GM12875 (cell line): Measurements from ENCODE around the gene GBX2.

Source experiments
- H3K4me3 ChIP-seq: one replicate; pipeline ENCODE4 v1.5.1; 2011; ENCODE audit warnings: low read depth, low read length, control low read depth
- TF ChIP-seq, protein P1 (sequence below): IDR thresholded peaks from 2 replicates; pipeline ENCODE4 v1.5.1; 2011; ENCODE audit warnings: low read depth, mild to moderate bottlenecking, control low read depth, inconsistent platforms, low read length, moderate library complexity, borderline replicate concordance; ENCODE audit not compliant: insufficient read depth

GBX2 gene

DNA sequence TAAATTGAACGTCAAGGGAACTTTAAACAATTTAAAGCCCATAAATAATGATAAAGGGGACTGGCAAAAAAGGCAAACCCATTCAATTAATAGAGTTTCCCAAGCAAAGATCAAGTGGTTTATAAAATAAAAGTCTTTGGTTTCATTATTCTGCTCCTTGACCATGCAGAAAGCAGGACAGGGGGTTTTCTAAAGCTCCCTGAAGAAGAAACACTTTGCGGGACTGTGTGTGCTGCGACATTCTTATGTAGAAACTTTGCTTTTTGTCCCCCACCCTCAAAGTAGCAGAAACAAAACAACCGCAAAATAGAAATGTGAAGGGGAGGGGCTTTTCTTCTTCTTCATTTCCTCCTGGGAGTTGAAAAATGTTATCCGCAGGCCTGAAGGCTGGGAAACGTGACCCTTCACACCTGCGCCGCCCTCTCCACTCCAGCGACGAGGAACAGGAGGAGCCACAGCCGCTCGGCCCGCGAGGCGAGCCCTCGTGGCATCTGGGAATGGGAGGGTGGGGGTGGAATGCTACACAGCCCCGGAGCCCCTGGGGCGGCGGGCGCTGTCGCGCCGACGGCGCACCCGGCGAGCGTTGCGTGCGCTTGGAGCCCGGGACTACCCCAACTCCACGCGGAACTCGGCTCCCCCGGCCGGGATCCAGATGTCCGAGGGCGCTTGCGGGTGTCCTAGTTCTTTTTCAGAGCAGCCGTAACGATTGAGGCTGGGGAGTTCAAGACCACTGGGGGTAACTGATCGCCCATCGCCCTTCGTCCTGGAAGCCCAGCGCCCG is 4.3 kb upstream of the GBX2 start:
- TF ChIP-seq, protein P1, sequence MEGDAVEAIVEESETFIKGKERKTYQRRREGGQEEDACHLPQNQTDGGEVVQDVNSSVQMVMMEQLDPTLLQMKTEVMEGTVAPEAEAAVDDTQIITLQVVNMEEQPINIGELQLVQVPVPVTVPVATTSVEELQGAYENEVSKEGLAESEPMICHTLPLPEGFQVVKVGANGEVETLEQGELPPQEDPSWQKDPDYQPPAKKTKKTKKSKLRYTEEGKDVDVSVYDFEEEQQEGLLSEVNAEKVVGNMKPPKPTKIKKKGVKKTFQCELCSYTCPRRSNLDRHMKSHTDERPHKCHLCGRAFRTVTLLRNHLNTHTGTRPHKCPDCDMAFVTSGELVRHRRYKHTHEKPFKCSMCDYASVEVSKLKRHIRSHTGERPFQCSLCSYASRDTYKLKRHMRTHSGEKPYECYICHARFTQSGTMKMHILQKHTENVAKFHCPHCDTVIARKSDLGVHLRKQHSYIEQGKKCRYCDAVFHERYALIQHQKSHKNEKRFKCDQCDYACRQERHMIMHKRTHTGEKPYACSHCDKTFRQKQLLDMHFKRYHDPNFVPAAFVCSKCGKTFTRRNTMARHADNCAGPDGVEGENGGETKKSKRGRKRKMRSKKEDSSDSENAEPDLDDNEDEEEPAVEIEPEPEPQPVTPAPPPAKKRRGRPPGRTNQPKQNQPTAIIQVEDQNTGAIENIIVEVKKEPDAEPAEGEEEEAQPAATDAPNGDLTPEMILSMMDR, result no peak

DNA sequence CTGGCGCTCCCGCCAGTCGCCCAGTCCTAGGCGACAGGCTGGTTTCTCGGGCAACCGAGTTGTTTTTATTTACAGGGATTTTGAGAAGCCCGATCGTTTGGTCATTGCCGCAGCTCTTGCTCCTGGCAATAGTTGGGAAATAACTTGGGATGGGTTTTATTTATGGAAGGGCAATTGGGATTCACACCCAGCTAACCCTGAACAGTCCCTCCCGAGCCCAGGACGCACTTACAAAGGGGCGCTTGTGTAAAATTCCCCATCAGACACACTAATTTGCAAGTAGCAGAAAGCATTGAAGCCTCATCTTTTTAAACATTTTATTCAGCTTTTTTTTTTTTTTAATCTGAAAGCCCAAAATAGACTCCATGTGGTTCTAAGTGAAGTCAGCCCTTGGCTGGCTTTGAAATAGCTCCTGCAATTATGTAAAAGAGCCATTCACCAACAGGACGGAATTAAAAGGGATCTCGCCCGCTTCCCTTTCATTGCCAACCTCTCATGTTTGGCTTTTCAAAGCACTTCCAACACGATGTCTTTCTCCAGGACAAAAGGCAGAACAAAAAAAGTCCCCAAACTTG is 3.6 kb upstream of the GBX2 start:
- H3K4me3 ChIP-seq, result no peak overlapping the region
- TF ChIP-seq, protein P1, result no peak

More for the DNA sequence above, 4.3 kb upstream of the GBX2 start:
- no peak overlapping the region for H3K4me3 ChIP-seq

DNA sequence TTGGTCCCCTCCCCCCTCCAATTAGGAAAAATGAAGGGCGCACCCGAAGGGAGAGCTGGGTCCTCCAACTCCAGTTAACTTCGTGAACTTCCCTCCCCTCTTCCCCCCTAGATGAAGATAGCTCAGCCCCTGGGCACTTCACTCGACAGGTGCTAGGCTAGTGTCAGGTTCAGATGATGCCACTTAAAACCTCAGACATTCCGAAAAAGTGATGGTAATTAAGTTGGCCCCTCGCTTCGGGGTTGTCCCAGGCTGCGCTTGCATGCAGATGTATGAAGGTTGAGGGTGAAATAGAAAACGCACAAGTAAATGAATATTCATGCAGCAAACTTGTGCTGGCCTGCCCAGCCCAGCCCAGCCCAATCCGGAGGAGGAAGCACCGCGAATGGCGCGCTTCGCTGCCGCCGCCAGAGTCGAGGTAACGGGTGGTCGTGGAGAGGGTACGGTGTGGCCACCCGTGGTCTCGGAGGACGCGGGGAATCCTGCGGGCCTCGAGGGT is 3.0 kb upstream of the GBX2 start:
- H3K4me3 ChIP-seq, result no peak overlapping the region
- TF ChIP-seq, protein P1, result no peak

DNA sequence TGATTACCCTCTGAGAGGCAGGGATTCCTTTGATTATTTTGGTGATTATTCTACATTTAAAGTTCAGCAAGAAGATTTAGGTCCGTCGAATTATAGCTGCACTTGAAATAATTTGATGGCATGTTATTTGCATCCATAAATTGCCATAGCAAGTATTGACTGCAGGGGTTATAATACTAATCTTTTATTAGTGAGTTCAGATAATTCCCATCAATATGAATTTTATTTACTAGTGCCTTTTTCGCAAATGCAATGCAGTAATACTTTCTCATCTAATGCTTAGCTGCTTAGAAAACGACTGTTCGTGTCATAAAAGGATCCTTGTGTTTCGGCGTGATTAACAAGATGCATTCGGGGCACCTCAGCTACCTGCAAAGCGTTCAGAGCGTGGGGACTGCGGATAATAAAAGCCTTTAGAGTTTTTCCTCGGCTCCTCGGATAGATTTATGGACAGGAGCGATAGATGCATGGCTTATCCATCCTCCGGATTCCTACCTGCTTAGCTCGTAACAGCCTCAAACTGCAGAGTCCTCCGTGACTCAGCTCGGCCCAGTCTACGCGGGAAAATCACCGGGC is 2.5 kb upstream of the GBX2 start:
- H3K4me3 ChIP-seq, result no peak overlapping the region
- TF ChIP-seq, protein P1, result no peak

DNA sequence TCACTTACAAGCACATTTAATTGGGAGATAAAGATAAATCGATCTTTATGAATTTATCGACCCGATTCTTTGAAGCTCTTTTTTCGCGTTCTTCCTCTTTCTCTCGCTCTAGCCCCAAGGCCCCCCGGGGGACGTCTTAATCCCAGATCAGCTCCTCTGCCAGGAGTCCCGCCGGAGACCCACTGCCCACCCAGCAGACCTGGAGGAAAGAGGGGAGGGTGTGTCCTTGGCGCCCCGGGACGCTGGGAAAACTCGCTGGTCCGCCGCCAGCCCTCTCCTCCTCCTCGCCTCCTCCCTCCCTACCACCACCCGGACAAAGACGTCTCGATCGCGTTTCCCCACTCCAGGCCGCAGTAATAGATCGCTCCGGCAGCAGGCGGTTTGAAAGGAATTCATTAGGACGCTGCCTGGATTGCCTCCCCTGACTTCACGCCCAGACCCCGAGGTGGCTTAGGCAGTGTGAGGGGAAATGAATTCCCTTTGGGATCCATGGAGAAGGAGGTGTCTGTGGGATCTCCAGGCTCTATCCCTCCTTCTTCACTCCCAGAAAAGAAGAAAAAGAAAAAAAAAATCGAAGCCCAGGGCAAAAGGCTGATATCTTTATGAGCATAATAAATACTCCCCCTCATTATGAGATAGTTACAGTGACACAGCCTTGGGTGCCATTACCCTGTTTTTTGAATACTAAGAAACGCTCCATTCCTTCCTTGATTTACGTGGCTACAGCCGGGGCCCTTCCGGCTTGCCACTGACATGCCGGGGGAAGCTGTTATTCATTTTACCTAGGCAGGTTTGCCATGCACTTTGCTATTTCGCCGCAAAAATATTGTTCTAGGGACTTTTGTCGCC is 1.8 kb upstream of the GBX2 start:
- no peak overlapping the region for H3K4me3 ChIP-seq
- TF ChIP-seq, protein P1, result no peak

DNA sequence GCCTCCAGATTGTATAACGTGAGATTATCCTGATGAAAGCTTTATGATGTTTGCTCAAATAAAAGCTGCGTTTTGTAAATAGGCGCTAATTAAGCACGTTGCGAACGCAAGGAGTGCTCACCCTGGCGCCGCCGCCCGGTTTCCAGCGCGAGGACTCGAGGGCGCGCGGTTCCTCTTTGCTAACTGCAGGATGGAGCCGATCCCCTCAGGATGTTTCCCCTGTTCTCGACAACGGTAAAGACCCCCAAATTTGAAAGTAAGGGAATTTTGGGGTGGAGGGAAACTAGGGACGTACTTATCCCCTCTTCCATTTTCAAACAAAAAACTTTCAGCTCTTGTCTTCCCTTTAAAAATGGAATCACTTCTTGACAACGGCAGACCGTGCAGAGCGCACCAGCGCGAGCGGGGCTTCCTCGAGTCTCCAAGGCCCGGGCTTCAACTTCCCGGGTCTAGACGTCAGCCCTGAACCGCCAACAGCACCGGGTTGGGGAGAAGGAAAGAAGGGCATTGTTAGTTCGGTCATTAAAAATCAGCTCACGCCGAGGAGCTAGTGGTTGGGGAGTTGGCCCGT is 1.1 kb upstream of the GBX2 start:
- TF ChIP-seq, protein P1, result no peak
- no peak overlapping the region for H3K4me3 ChIP-seq
